Measurements from ENCODE around the gene GZF1. TPM values are rescaled to one million over a fixed set of nuclear protein-coding genes. Genes with fewer than 3 reads are reported as not detected.

Gene GZF1
- polyA plus RNA-seq, 1 of the 3 experiments (the other 2 are of a cell fraction): 20.6 TPM

DNA sequence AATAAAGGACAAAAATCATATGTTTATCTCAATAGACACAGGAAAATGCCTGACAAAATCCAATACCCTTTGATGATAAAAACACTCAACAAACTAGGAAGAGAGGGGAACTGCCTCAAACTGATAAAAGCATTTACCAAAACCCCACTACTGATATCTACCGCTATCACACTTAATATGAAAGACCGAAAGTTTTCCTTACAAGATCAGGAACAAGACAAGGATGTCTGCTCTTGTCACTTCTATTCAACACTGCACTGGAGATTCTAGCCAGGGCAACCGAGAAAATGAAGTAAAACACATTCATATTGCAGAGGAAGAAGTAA lies 25.1 kb downstream of the GZF1 start:
- H3K4me3 ChIP-seq (ENCODE audit: low read depth in 2 of 2, low read length in 1 of 2): no peak overlapping the region
- H3K27me3 ChIP-seq (ENCODE audit: insufficient read depth): no peaks in the 10 kb centered on the region
- H3K4me1 ChIP-seq (ENCODE audit: control insufficient read depth in 1 of 2, insufficient read depth in 2 of 2, low read depth in 1 of 2, low read length in 1 of 2): no peaks in the 10 kb centered on the region
- H3F3A ChIP-seq (replicated peaks; ENCODE audit: insufficient read depth): no peaks in the 10 kb centered on the region
- 0 out of 2 replicates have a peak, but pooled peaks cover 3% of the 10 kb centered on the region for H3K9me3 ChIP-seq
- H3K36me3 ChIP-seq (replicated peaks in 1 of 2; ENCODE audit: control insufficient read depth in 1 of 2, insufficient read depth in 2 of 2, low read length in 1 of 2): peaks cover 19 to 46% of the 10 kb centered on the region in 2 experiments
- ChIA-PET CTCF (no interaction called here), POLR2A (no interaction called here)
- DNase-seq: no peak
- no peaks in the 10 kb centered on the region for H3K79me2 ChIP-seq (ENCODE audit: insufficient read depth)
- 87% methylated on average over 3 of the region's 3 CpGs for WGBS (ENCODE audit: low lambda C conversion rate)
- no peak overlapping the region for H3K9ac ChIP-seq
- no peak overlapping the region for H2AFZ ChIP-seq (ENCODE audit: low read depth)
- no peak overlapping the region for H3K27ac ChIP-seq (ENCODE audit: low read depth in 2 of 2, low read length in 1 of 2)
- H3K4me2 ChIP-seq: no peak overlapping the region
- H3K9me2 ChIP-seq: no peaks in the 10 kb centered on the region
- TF ChIP-seq, protein P1, sequence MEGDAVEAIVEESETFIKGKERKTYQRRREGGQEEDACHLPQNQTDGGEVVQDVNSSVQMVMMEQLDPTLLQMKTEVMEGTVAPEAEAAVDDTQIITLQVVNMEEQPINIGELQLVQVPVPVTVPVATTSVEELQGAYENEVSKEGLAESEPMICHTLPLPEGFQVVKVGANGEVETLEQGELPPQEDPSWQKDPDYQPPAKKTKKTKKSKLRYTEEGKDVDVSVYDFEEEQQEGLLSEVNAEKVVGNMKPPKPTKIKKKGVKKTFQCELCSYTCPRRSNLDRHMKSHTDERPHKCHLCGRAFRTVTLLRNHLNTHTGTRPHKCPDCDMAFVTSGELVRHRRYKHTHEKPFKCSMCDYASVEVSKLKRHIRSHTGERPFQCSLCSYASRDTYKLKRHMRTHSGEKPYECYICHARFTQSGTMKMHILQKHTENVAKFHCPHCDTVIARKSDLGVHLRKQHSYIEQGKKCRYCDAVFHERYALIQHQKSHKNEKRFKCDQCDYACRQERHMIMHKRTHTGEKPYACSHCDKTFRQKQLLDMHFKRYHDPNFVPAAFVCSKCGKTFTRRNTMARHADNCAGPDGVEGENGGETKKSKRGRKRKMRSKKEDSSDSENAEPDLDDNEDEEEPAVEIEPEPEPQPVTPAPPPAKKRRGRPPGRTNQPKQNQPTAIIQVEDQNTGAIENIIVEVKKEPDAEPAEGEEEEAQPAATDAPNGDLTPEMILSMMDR (IDR thresholded peaks at IDR 0.05): no peak
- TF ChIP-seq YY1 (IDR thresholded peaks at IDR 0.05; ENCODE audit: low read depth) (no peak), TAF1 (IDR thresholded peaks at IDR 0.05; ENCODE audit: borderline replicate concordance, low read depth, low read length) (no peak), RAD21 (IDR thresholded peaks at IDR 0.05; ENCODE audit: low read length) (no peak), SMC3 (IDR thresholded peaks at IDR 0.05; ENCODE audit: low read depth, low read length) (no peak)
- H4K20me1 ChIP-seq (ENCODE audit: insufficient read depth): no peaks in the 10 kb centered on the region

DNA sequence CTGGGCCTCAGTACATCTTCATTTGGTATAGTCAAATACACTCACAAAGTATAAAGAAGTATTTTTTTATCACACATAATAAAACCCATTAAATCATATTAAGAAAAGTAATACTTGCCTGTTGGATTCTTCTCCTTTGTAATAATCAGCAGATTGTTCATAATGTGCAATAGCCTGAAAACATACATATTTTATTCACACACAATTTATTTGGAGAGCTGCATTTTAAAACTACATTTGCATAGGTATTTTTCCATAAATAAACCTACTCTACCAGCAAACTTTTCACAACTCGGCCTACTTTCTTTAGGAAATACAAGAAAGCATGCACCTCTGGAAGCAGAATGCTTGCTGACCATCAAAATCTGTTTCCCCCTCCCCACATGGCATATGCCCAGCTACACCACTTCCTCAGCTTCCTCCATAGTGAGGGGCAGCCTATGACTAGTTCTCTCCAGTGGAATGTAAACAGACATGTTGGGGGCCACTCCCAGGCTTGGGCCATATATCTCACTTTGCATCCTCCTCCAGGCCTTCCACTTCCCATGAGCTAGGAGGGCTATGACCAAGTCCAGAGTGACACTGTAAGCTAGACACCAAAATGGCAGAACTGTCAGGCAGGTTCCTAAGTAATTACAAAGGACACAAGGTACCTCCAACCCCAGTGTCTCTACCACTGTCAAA lies 28.3 kb downstream of the GZF1 start:
- 88% methylated on average over 1 of the region's 1 CpG for WGBS (ENCODE audit: low lambda C conversion rate)
- no peak for DNase-seq
- no peaks in the 10 kb centered on the region for H3K4me1 ChIP-seq (ENCODE audit: control insufficient read depth in 1 of 2, insufficient read depth in 2 of 2, low read depth in 1 of 2, low read length in 1 of 2)
- H3K27ac ChIP-seq (ENCODE audit: low read depth in 2 of 2, low read length in 1 of 2): no peak overlapping the region
- H2AFZ ChIP-seq (ENCODE audit: low read depth): no peak overlapping the region
- no peaks in the 10 kb centered on the region for H3K27me3 ChIP-seq (ENCODE audit: insufficient read depth)
- CTCF ChIA-PET: no interaction called here
- H3K9me3 ChIP-seq: no peaks in the 10 kb centered on the region
- H3K9ac ChIP-seq: no peak overlapping the region
- no peak overlapping the region for H3K4me3 ChIP-seq (ENCODE audit: low read depth in 2 of 2, low read length in 1 of 2)
- H4K20me1 ChIP-seq (ENCODE audit: insufficient read depth): no peaks in the 10 kb centered on the region
- H3K9me2 ChIP-seq: no peaks in the 10 kb centered on the region
- TF ChIP-seq, protein P2, sequence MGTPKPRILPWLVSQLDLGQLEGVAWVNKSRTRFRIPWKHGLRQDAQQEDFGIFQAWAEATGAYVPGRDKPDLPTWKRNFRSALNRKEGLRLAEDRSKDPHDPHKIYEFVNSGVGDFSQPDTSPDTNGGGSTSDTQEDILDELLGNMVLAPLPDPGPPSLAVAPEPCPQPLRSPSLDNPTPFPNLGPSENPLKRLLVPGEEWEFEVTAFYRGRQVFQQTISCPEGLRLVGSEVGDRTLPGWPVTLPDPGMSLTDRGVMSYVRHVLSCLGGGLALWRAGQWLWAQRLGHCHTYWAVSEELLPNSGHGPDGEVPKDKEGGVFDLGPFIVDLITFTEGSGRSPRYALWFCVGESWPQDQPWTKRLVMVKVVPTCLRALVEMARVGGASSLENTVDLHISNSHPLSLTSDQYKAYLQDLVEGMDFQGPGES (IDR thresholded peaks at IDR 0.05; ENCODE audit: low read depth, low read length): no peak
- TF ChIP-seq FOXM1 (IDR thresholded peaks at IDR 0.05; ENCODE audit: low read depth) (no peak), ELF1 (IDR thresholded peaks at IDR 0.05) (no peak)
- TF ChIP-seq, protein P3, sequence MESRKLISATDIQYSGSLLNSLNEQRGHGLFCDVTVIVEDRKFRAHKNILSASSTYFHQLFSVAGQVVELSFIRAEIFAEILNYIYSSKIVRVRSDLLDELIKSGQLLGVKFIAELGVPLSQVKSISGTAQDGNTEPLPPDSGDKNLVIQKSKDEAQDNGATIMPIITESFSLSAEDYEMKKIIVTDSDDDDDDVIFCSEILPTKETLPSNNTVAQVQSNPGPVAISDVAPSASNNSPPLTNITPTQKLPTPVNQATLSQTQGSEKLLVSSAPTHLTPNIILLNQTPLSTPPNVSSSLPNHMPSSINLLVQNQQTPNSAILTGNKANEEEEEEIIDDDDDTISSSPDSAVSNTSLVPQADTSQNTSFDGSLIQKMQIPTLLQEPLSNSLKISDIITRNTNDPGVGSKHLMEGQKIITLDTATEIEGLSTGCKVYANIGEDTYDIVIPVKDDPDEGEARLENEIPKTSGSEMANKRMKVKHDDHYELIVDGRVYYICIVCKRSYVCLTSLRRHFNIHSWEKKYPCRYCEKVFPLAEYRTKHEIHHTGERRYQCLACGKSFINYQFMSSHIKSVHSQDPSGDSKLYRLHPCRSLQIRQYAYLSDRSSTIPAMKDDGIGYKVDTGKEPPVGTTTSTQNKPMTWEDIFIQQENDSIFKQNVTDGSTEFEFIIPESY (IDR thresholded peaks at IDR 0.05; ENCODE audit: borderline replicate concordance, low read depth): no peak
- no peaks in the 10 kb centered on the region for H3F3A ChIP-seq (replicated peaks; ENCODE audit: insufficient read depth)
- POLR2A ChIA-PET: no interaction called here
- H3K4me2 ChIP-seq: no peak overlapping the region
- no peaks in the 10 kb centered on the region for H3K79me2 ChIP-seq (ENCODE audit: insufficient read depth)
- H3K36me3 ChIP-seq (replicated peaks in 1 of 2; ENCODE audit: control insufficient read depth in 1 of 2, insufficient read depth in 2 of 2, low read length in 1 of 2): peaks cover 37 to 41% of the 10 kb centered on the region in 2 experiments

Measured in SK-N-SH (cell line).